Skeletal muscle tissue (tissue), 4 donors: ENCODE data around the gene FRAS1. TPM values are rescaled to one million over a fixed set of nuclear protein-coding genes. Genes with fewer than 3 reads are reported as not detected.

Source experiments
- H3K27ac ChIP-seq: one replicate; pipeline ENCODE4 v1.7.0; 2013; ENCODE audit warnings: mild to moderate bottlenecking, low read depth, low read length, inconsistent platforms
- H3K27me3 ChIP-seq, 3 donors: one replicate each; pipeline ENCODE4 v1.7.0; 2013; ENCODE audit warnings: low read length in 3 of 3; ENCODE audit not compliant: control insufficient read depth in 3 of 3, insufficient read depth in 3 of 3
- H3K36me3 ChIP-seq, 3 donors: one replicate each; pipeline ENCODE4 v1.7.0; 2013; ENCODE audit warnings: low read length in 3 of 3; ENCODE audit not compliant: control insufficient read depth in 3 of 3, insufficient read depth in 3 of 3
- H3K4me1 ChIP-seq, 3 donors: one replicate each; pipeline ENCODE4 v1.7.0; 2013; ENCODE audit warnings: low read length in 3 of 3, mild to moderate bottlenecking in 3 of 3; ENCODE audit not compliant: control insufficient read depth in 3 of 3, insufficient read depth in 3 of 3
- H3K4me3 ChIP-seq, 3 donors: one replicate each; pipeline ENCODE4 v1.7.0; 2013; ENCODE audit warnings: low read length in 3 of 3
- H3K9ac ChIP-seq, 3 donors: one replicate each; pipeline ENCODE4 v1.7.0; 2013; ENCODE audit warnings: low read length in 3 of 3, mild to moderate bottlenecking in 3 of 3, moderate library complexity in 2 of 3, low read depth in 1 of 3
- H3K9me3 ChIP-seq, 3 donors: one replicate each; pipeline ENCODE4 v1.7.0; 2013; ENCODE audit warnings: low read length in 3 of 3; ENCODE audit not compliant: control insufficient read depth in 3 of 3
- total RNA-seq: library from RNA; depleted of rRNA; stranded (reverse); fragments of >200 nt; gene quantifications from one replicate; pipeline ENCODE4 v1.2.3, GENCODE V29; 2014
- donor health status: Osteomylitis.

FRAS1 gene
- total RNA-seq, 1 donor from 2014 or later: 15.1 TPM

GRCh38 chr4:78569306-78569821 lies 512.2 kb downstream of the FRAS1 start:
- H3K4me3 ChIP-seq: peak overlapping the region in 1 of 3 donors; percentile 7

GRCh38 chr4:78570117-78570516 lies 513.0 kb downstream of the FRAS1 start:
- no peaks in the 10 kb centered on the region for H3K9me3 ChIP-seq
- no peak overlapping the region for H3K4me3 ChIP-seq
- no peaks in the 10 kb centered on the region for H3K27me3 ChIP-seq
- H3K36me3 ChIP-seq: no peaks in the 10 kb centered on the region
- H3K4me1 ChIP-seq: peaks cover 0 to 3% (median 0%) of the 10 kb centered on the region in 3 donors
- no peak overlapping the region for H3K9ac ChIP-seq
- no peak overlapping the region for H3K27ac ChIP-seq

More at GRCh38 chr4:78569306-78569821, 512.2 kb downstream of the FRAS1 start:
- H3K4me1 ChIP-seq: peaks cover 0 to 3% (median 0%) of the 10 kb centered on the region in 3 donors
- H3K27me3 ChIP-seq: no peaks in the 10 kb centered on the region
- H3K9ac ChIP-seq: no peak overlapping the region
- no peaks in the 10 kb centered on the region for H3K9me3 ChIP-seq
- H3K27ac ChIP-seq: no peak overlapping the region
- no peaks in the 10 kb centered on the region for H3K36me3 ChIP-seq

- no peaks in the 10 kb centered on the region for H3K9me3 ChIP-seq
Measured at GRCh38 chr4:78571804-78572203, 514.7 kb downstream of the FRAS1 start.

GRCh38 chr4:78578674-78579425 lies 521.7 kb downstream of the FRAS1 start:
- Histone ChIP-seq H3K27me3 (no peaks in the 10 kb centered on the region), H3K36me3 (no peaks in the 10 kb centered on the region), H3K4me1 (no peaks in the 10 kb centered on the region), H3K27ac (no peak overlapping the region), H3K4me3 (no peak overlapping the region), H3K9me3 (no peaks in the 10 kb centered on the region), H3K9ac (no peak overlapping the region)

More at GRCh38 chr4:78571804-78572203, 514.7 kb downstream of the FRAS1 start:
- no peaks in the 10 kb centered on the region for H3K27me3 ChIP-seq
- no peaks in the 10 kb centered on the region for H3K36me3 ChIP-seq
- peaks cover 0 to 3% (median 0%) of the 10 kb centered on the region in 3 donors for H3K4me1 ChIP-seq
- no peak overlapping the region for H3K27ac ChIP-seq
- no peak overlapping the region for H3K9ac ChIP-seq
- no peak overlapping the region for H3K4me3 ChIP-seq

GRCh38 chr4:78581618-78582017 lies 524.5 kb downstream of the FRAS1 start:
- Histone ChIP-seq H3K9ac (no peak overlapping the region), H3K9me3 (no peaks in the 10 kb centered on the region), H3K36me3 (no peaks in the 10 kb centered on the region), H3K4me3 (no peak overlapping the region), H3K27ac (no peak overlapping the region), H3K4me1 (no peaks in the 10 kb centered on the region), H3K27me3 (no peaks in the 10 kb centered on the region)

GRCh38 chr4:78584863-78585547 lies 527.9 kb downstream of the FRAS1 start:
- Histone ChIP-seq H3K9me3 (no peaks in the 10 kb centered on the region), H3K4me3 (no peak overlapping the region), H3K9ac (no peak overlapping the region), H3K4me1 (no peaks in the 10 kb centered on the region), H3K27ac (no peak overlapping the region), H3K27me3 (no peaks in the 10 kb centered on the region), H3K36me3 (no peaks in the 10 kb centered on the region)

GRCh38 chr4:78585633-78586032 lies 528.5 kb downstream of the FRAS1 start:
- H3K9ac ChIP-seq: no peak overlapping the region
- H3K4me3 ChIP-seq: no peak overlapping the region
- H3K4me1 ChIP-seq: no peaks in the 10 kb centered on the region
- no peaks in the 10 kb centered on the region for H3K9me3 ChIP-seq
- no peaks in the 10 kb centered on the region for H3K27me3 ChIP-seq
- no peaks in the 10 kb centered on the region for H3K36me3 ChIP-seq
- no peak overlapping the region for H3K27ac ChIP-seq

GRCh38 chr4:78588894-78589545 lies 531.9 kb downstream of the FRAS1 start:
- no peak overlapping the region for H3K27ac ChIP-seq

GRCh38 chr4:78591404-78591803 lies 534.3 kb downstream of the FRAS1 start:
- Histone ChIP-seq H3K4me3 (no peak overlapping the region), H3K4me1 (peaks cover 0 to 5% (median 4%) of the 10 kb centered on the region in 3 donors), H3K9me3 (no peaks in the 10 kb centered on the region), H3K27me3 (no peaks in the 10 kb centered on the region), H3K9ac (no peak overlapping the region), H3K36me3 (no peaks in the 10 kb centered on the region), H3K27ac (peak overlapping the region; percentile 50)

More at GRCh38 chr4:78588894-78589545, 531.9 kb downstream of the FRAS1 start:
- Histone ChIP-seq H3K4me1 (peaks cover 0 to 5% (median 4%) of the 10 kb centered on the region in 3 donors), H3K9me3 (no peaks in the 10 kb centered on the region), H3K4me3 (no peak overlapping the region), H3K36me3 (no peaks in the 10 kb centered on the region), H3K9ac (no peak overlapping the region), H3K27me3 (no peaks in the 10 kb centered on the region)
